IPS-18a (cell line): ENCODE results near the gene PI4K2A.

Experiments used
- H3K27ac ChIP-seq: one replicate; pipeline ENCODE4 v1.5.1; 2013; ENCODE audit warnings: low read length
- H3K27me3 ChIP-seq: one replicate; pipeline ENCODE4 v1.6.1; 2013; ENCODE audit warnings: mild to moderate bottlenecking, low read length; ENCODE audit not compliant: control insufficient read depth, insufficient read depth
- H3K36me3 ChIP-seq: one replicate; pipeline ENCODE4 v1.6.1; 2013; ENCODE audit warnings: low read depth, low read length; ENCODE audit not compliant: control insufficient read depth
- H3K4me1 ChIP-seq: one replicate; pipeline ENCODE4 v1.6.1; 2013; ENCODE audit warnings: low read depth, low read length; ENCODE audit not compliant: control insufficient read depth
- H3K4me3 ChIP-seq: one replicate; pipeline ENCODE4 v1.5.1; 2013; ENCODE audit warnings: low read length
- H3K9ac ChIP-seq: one replicate; pipeline ENCODE4 v1.6.1; 2013; ENCODE audit warnings: mild to moderate bottlenecking, low read length, moderate library complexity
- H3K9me3 ChIP-seq: one replicate; pipeline ENCODE4 v1.6.1; 2013; ENCODE audit warnings: low read depth, low read length; ENCODE audit not compliant: control insufficient read depth

The PI4K2A gene

GRCh38 chr10:97640174-97640867, at the start of gene PI4K2A:
TSS of gene PI4K2A (plus strand) at chr10:97640671. CDS start at chr10:97640743, 72 bp downstream.
- Histone ChIP-seq H3K4me3 (peak within 1 kb of the TSS; percentile 92), H3K4me1 (peaks cover 11% of the 10 kb centered on the region), H3K36me3 (peaks cover 15% of the 10 kb centered on the region), H3K27me3 (no peaks in the 10 kb centered on the region), H3K27ac (no peak within 1 kb of the TSS), H3K9me3 (no peaks in the 10 kb centered on the region), H3K9ac (peak within 1 kb of the TSS; percentile 63)

- no peaks in the 10 kb centered on the region for H3K9me3 ChIP-seq
- no peaks in the 10 kb centered on the region for H3K4me1 ChIP-seq
- no peaks in the 10 kb centered on the region for H3K36me3 ChIP-seq
- H3K27ac ChIP-seq = no peak overlapping the region
- no peaks in the 10 kb centered on the region for H3K27me3 ChIP-seq
- no peak overlapping the region for H3K4me3 ChIP-seq
- H3K9ac ChIP-seq = no peak overlapping the region
Measured at GRCh38 chr10:97590748-97591495, 49.5 kb upstream of the PI4K2A start.

DNA sequence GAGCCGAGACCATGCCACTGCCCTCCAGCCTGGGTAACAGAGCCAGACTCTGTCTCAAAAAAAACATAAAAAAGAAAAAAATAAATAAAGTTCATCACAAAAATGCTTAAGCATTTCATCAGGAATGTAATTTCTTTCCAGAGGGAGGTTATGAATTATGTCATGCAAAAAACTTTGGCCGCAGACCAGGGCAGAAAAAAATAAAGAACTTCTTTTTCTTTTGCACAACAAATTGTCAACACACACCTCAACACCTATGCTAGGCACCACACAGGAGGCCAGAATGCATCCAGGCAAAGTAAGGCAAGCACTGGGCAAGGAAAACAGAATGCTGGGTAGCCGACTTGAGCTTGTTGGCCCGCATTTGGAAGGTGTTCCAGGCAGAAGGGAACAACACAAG, 47.0 kb upstream of the PI4K2A start:
- Histone ChIP-seq H3K9ac (no peak overlapping the region), H3K27me3 (no peaks in the 10 kb centered on the region), H3K4me3 (no peak overlapping the region), H3K36me3 (no peaks in the 10 kb centered on the region), H3K27ac (no peak overlapping the region), H3K9me3 (no peaks in the 10 kb centered on the region), H3K4me1 (no peaks in the 10 kb centered on the region)

DNA sequence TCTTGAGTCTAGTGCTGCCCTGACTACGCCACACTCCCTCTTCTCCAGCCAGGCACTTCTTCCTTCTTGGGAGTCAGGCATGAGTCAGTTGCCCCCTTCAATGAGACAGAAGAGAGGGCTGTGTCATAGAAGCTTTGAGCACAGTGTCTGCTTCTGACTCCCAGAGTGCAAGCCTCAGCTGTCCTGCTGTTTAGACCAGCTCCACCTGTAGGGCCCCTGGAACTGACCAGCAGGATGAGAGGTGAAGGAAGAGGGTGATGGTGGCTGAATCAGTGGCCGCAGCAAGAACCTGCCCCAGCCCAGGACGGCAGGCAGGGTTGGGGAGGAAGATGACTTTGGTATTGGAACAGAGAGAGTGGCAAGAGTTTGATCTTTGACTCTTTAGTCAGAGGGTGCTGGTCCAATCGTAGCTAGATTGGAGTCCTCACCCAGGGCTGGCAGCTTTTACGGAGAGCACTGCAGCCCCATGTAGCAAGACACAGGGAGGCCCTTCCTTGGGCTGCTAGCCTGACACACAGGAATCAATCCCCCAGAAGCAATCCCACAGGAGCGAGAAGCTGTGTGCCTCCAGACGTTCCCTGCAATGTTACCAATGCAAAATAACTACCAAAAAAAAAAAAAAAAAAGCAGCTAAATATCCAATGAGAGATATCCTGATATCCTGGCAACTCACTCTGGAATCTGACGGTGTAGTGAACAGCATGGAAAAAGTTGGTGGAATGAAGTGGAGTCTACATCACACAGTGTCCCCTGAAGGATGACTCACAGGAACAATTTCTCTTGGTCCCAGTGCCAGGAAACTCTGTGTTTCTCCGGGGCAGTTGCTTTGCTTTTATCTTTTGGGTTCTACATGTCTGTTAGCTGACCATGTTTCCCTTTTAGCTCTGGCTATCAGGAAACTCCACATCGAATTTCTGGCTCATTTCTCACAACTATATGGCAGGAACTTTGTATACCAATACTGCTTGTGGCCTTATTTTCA, 44.1 kb upstream of the PI4K2A start:
- Histone ChIP-seq H3K27ac (no peak overlapping the region), H3K27me3 (no peaks in the 10 kb centered on the region), H3K4me1 (no peaks in the 10 kb centered on the region), H3K36me3 (no peaks in the 10 kb centered on the region), H3K4me3 (no peak overlapping the region), H3K9ac (no peak overlapping the region), H3K9me3 (no peaks in the 10 kb centered on the region)

DNA sequence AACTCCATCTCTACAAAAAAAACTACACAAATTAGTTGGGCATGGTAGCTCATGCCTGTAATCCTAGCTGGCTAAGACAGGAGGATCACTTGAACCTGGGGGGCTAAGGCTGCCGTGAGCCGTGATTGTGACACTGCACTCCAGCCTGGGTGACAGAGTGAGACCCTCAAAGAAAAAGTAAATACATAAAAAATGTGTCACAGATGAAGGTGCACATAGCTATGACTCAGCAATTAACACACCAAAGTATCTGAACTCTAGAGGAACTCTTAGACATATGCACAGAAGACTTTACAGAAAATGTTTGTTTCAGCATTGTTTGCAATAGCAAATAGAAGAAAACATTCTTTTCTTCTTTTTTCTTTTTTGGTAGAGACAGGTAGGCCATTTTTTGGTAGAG, 42.7 kb upstream of the PI4K2A start:
- no peak overlapping the region for H3K27ac ChIP-seq
- no peaks in the 10 kb centered on the region for H3K36me3 ChIP-seq
- no peak overlapping the region for H3K9ac ChIP-seq

DNA sequence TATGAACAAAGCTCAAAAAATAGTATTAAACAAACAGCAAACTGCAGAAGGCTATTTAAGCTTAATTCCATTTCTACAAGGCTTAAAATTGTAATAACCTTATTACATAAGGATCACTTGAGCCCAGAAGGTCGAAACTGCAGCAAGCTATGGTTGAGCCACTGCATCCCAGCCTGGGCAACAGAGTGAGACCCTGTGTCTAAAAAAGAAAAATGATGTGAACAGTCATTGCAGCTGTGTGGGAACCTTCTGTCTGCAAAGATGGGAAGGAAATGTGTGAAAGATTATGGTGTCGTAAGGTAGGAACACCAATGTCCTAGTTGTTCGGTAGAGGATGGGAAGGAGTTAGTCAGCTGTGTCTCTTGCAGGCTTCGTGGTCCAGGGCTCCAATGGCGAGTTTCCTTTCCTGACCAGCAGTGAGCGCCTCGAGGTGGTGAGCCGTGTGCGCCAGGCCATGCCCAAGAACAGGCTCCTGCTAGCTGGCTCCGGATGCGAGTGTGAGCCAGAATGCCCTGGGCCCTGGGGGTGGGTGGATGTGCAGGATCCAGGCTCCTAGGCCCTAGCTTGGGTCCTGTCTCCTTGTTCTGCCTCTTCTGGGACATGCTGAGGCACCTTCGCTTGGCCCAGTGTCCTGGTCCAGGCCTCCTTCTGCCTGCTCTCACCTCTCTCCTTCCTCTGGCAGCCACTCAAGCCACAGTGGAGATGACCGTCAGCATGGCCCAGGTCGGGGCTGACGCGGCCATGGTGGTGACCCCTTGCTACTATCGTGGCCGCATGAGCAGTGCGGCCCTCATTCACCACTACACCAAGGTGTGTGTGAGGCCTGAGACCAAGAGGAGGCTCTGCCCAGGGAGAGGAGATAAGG, 41.8 kb upstream of the PI4K2A start:
- no peak overlapping the region for H3K4me3 ChIP-seq
- no peaks in the 10 kb centered on the region for H3K36me3 ChIP-seq
- H3K9ac ChIP-seq = no peak overlapping the region
- no peaks in the 10 kb centered on the region for H3K9me3 ChIP-seq
- no peaks in the 10 kb centered on the region for H3K27me3 ChIP-seq
- no peaks in the 10 kb centered on the region for H3K4me1 ChIP-seq
- H3K27ac ChIP-seq = no peak overlapping the region

More for the DNA sequence above, 42.7 kb upstream of the PI4K2A start:
- Histone ChIP-seq H3K4me1 (no peaks in the 10 kb centered on the region), H3K27me3 (no peaks in the 10 kb centered on the region), H3K9me3 (no peaks in the 10 kb centered on the region), H3K4me3 (no peak overlapping the region)

GRCh38 chr10:97599272-97599619, 41.2 kb upstream of the PI4K2A start:
- H3K9ac ChIP-seq = no peak overlapping the region
- H3K27me3 ChIP-seq = no peaks in the 10 kb centered on the region
- no peaks in the 10 kb centered on the region for H3K9me3 ChIP-seq
- H3K4me1 ChIP-seq = no peaks in the 10 kb centered on the region
- H3K36me3 ChIP-seq = no peaks in the 10 kb centered on the region
- H3K4me3 ChIP-seq = no peak overlapping the region
- H3K27ac ChIP-seq = no peak overlapping the region

GRCh38 chr10:97600616-97601015, 39.9 kb upstream of the PI4K2A start:
- no peak overlapping the region for H3K9ac ChIP-seq
- H3K27ac ChIP-seq = no peak overlapping the region
- no peaks in the 10 kb centered on the region for H3K27me3 ChIP-seq
- no peak overlapping the region for H3K4me3 ChIP-seq
- no peaks in the 10 kb centered on the region for H3K9me3 ChIP-seq
- no peaks in the 10 kb centered on the region for H3K36me3 ChIP-seq
- no peaks in the 10 kb centered on the region for H3K4me1 ChIP-seq

DNA sequence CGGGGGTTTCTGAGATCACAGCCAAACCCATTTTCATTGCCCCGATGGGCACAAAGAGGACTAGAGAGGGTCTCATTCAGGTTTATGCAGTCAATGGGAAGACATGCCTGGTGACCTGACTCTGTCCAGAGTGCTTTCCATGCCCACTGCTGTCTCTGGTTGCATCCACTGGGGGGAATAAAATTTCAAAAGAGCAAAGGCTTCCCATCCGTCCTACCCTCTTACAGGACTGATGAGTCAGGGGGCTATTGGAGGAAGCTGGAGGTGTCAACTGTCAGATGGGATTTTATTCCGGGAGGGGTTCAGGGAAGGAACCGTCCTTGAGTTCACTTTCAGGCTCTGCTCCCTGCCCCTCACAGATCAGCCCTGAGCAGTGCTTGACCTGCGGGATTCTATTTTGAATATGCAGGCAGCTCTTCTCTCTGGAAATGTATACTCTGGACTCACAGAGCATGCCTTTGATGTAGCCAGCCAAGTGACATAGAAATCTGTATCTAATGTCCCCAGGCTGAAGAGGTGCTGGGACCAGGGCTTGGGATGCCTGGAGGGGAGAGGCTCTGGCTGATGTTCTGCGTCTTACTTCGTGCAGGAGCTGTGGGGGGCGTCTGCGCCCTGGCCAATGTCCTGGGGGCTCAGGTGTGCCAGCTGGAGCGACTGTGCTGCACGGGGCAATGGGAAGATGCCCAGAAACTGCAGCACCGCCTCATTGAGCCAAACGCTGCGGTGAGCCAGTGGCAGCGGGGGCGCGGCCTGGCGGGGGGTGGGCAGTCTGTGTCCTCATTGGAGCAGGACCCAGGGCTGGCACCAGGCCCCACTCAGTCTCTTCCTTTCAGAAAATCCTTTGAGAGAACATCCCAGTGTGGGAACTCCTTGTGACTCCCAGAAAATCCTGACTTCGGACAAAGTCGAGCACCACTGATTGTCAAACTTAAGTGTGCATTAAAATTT, 38.9 kb upstream of the PI4K2A start:
- no peak overlapping the region for H3K27ac ChIP-seq
- H3K9ac ChIP-seq = no peak overlapping the region
- no peaks in the 10 kb centered on the region for H3K9me3 ChIP-seq
- H3K27me3 ChIP-seq = no peaks in the 10 kb centered on the region
- H3K4me1 ChIP-seq = no peaks in the 10 kb centered on the region
- no peaks in the 10 kb centered on the region for H3K36me3 ChIP-seq
- H3K4me3 ChIP-seq = no peak overlapping the region

- Histone ChIP-seq H3K27ac (no peak overlapping the region), H3K9me3 (no peaks in the 10 kb centered on the region), H3K4me3 (no peak overlapping the region), H3K9ac (no peak overlapping the region), H3K36me3 (no peaks in the 10 kb centered on the region), H3K27me3 (no peaks in the 10 kb centered on the region), H3K4me1 (no peaks in the 10 kb centered on the region)
Measured at GRCh38 chr10:97607095-97607636, 33.3 kb upstream of the PI4K2A start.
